Prostate gland (tissue), 2 donors: Measurements from ENCODE around the gene LRRC10B. TPM values are rescaled to one million over a fixed set of nuclear protein-coding genes. Genes with fewer than 3 reads are reported as not detected.
"Not testable (repeated sequence)": the region's sequence is repeated elsewhere in the genome, so short reads cannot be mapped to it uniquely, and the experiment has no call there.

Experiments
- DNase-seq: peaks from one replicate; pipeline ENCODE4 v3.0.0-alpha.2; 2019; ENCODE audit warnings: low spot score
- H3K27ac ChIP-seq, 2 donors: fragments of 200-600 bp; sonication (generic); 2 replicates each; pipeline ENCODE4 v1.5.1; 2017 to 2019
- H3K27me3 ChIP-seq: fragments of 200-600 bp; sonication (generic); replicated peaks from 2 replicates; pipeline ENCODE4 v1.5.1; 2019; ENCODE audit not compliant: insufficient read depth
- H3K36me3 ChIP-seq, 2 donors: fragments of 200-600 bp; sonication (generic); 1 replicate in 1 of 2; 2 replicates in 1 of 2; pipeline versions ENCODE4 v1.5.1 to v1.8.1; 2017 to 2019
- H3K4me1 ChIP-seq: fragments of 200-600 bp; sonication (generic); replicated peaks from 2 replicates; pipeline ENCODE4 v1.5.1; 2019
- H3K4me3 ChIP-seq, 2 donors: fragments of 200-600 bp; sonication (generic); 2 replicates each; pipeline ENCODE4 v1.5.1; 2017 to 2019
- H3K9me3 ChIP-seq: fragments of 200-600 bp; sonication (generic); 2 replicates; pipeline ENCODE4 v1.5.1; 2017
- CTCF ChIP-seq, 4 experiments: fragments of 200-600 bp in 2 of 4; fragments of 450-650 bp in 2 of 4; sonication (generic) in 2 of 4; IDR thresholded peaks; 1 replicate in 3 of 4; 2 replicates in 1 of 4; pipeline ENCODE4 v1.5.1; 2016 to 2019; ENCODE audit warnings: antibody characterized with exemption in 4 of 4, mild to moderate bottlenecking in 2 of 4, moderate library complexity in 2 of 4
- POLR2A ChIP-seq: fragments of 450-650 bp; IDR thresholded peaks from one replicate; pipeline ENCODE4 v1.6.1; 2016; ENCODE audit warnings: antibody characterized with exemption, mild to moderate bottlenecking
- POLR2AphosphoS5 ChIP-seq: sonication (generic); formaldehyde crosslinking; IDR thresholded peaks from one replicate; pipeline ENCODE4 v1.6.1; 2017; ENCODE audit warnings: antibody characterized with exemption
- WGBS: methylation state at CpG from one replicate; pipeline ENCODE4 v1.1.5; 2018; 5-methylcytosine and 5-hydroxymethylcytosine counted together
- intact Hi-C: fragments of 100-400 bp; cut with DNase I; formaldehyde crosslinking; loops from one replicate; pipeline ENCODE4 v1.14.2; 2022
- total RNA-seq, 2 donors: library from RNA; depleted of rRNA; stranded (reverse); fragments of >200 nt; gene quantifications; one replicate each; pipeline ENCODE4 v1.1.0, GENCODE V29; 2016

LRRC10B gene
- 1 to 10 TPM in 1 of 2 donors, under 1 TPM in 1; 0.09 to 1.2 TPM for total RNA-seq

GRCh38 chr11:61507962-61508861 lies at the start of gene LRRC10B:
Gene LRRC10B (plus strand): TSS chr11:61508749. CDS start chr11:61508999, 250 bp downstream.
- Histone ChIP-seq H3K27ac (peak within 1 kb of the TSS; percentile 57), H3K4me3 (peak within 1 kb of the TSS; percentile 4 to 21), H3K4me1 (no peaks in the 10 kb centered on the region), H3K27me3 (no peaks in the 10 kb centered on the region), H3K36me3 (no peaks in the 10 kb centered on the region), H3K9me3 (no peaks in the 10 kb centered on the region)
- DNase-seq: no peak
- 4% methylated on average over 51 of the region's 74 CpGs for WGBS
- no peak for TF ChIP-seq POLR2A
- TF ChIP-seq CTCF (IDR thresholded peaks at IDR 0.05): no peak
- no peak for TF ChIP-seq POLR2AphosphoS5
- intact Hi-C loops: no loop called here

- no peak for DNase-seq
- H3K9me3 ChIP-seq: no peaks in the 10 kb centered on the region
- intact Hi-C loops: no loop called here
- H3K36me3 ChIP-seq: no peaks in the 10 kb centered on the region
- H3K27ac ChIP-seq: no peak overlapping the region
- H3K4me3 ChIP-seq: no peak overlapping the region
- no peaks in the 10 kb centered on the region for H3K27me3 ChIP-seq
- H3K4me1 ChIP-seq: no peaks in the 10 kb centered on the region
- no peak for TF ChIP-seq POLR2AphosphoS5
- TF ChIP-seq POLR2A: no peak
- TF ChIP-seq CTCF (IDR thresholded peaks at IDR 0.05): no peak
- 31% methylated on average over 3 of the region's 3 CpGs for WGBS
Measured at GRCh38 chr11:61460474-61460881, 48.1 kb upstream of the LRRC10B start.

- no peaks in the 10 kb centered on the region for H3K4me1 ChIP-seq
- TF ChIP-seq CTCF (IDR thresholded peaks at IDR 0.05) (no peak), POLR2AphosphoS5 (no peak), POLR2A (no peak)
- DNase-seq: no peak
- no peak overlapping the region for H3K4me3 ChIP-seq
- WGBS: 90% methylated on average over 5 of the region's 5 CpGs
- intact Hi-C loops: no loop called here
- H3K36me3 ChIP-seq: no peaks in the 10 kb centered on the region
- H3K27me3 ChIP-seq: no peaks in the 10 kb centered on the region
- no peaks in the 10 kb centered on the region for H3K9me3 ChIP-seq
- H3K27ac ChIP-seq: no peak overlapping the region
Measured at GRCh38 chr11:61460986-61461385, 47.6 kb upstream of the LRRC10B start.

- H3K4me1 ChIP-seq, H3K9me3 ChIP-seq, DNase-seq, intact Hi-C loops, H3K27me3 ChIP-seq, H3K4me3 ChIP-seq, H3K27ac ChIP-seq, H3K36me3 ChIP-seq: not testable (repeated sequence)
- 85% methylated on average over 6 of the region's 6 CpGs for WGBS
Measured at GRCh38 chr11:61467602-61468001, 40.9 kb upstream of the LRRC10B start.

- intact Hi-C loops: no loop called here
- TF ChIP-seq POLR2A: no peak
- TF ChIP-seq POLR2AphosphoS5: no peak
- no peak for TF ChIP-seq CTCF (IDR thresholded peaks at IDR 0.05)
- no peak for DNase-seq
- Histone ChIP-seq H3K27me3 (no peaks in the 10 kb centered on the region), H3K27ac (no peak overlapping the region), H3K4me1 (peaks cover 2% of the 10 kb centered on the region), H3K4me3 (no peak overlapping the region), H3K9me3 (no peaks in the 10 kb centered on the region), H3K36me3 (no peaks in the 10 kb centered on the region)
- 70% methylated on average over 7 of the region's 7 CpGs for WGBS
Measured at GRCh38 chr11:61468002-61468401, 40.5 kb upstream of the LRRC10B start.
